Gastrocnemius medialis (tissue), 4 donors: ENCODE results near the gene ZDHHC18. TPM values are rescaled to one million over a fixed set of nuclear protein-coding genes. Genes with fewer than 3 reads are reported as not detected.

Source experiments
- ATAC-seq, 2 donors: fragments of 150-250 bp; one replicate each; pipeline ENCODE4 v1.9.1; 2016
- DNase-seq, 2 donors: peaks; one replicate each; pipeline ENCODE4 v3.0.0-alpha.2; 2019
- H3K27ac ChIP-seq, 4 donors: fragments of 200-600 bp; sonication (generic); 1 replicate in 1 of 4; 2 replicates in 3 of 4; pipeline ENCODE4 v1.5.1; 2016 to 2018; ENCODE audit warnings: mild to moderate bottlenecking in 2 of 4, moderate library complexity in 1 of 4
- H3K27me3 ChIP-seq, 3 donors: fragments of 200-600 bp; sonication (generic) in 2 of 3; 1 replicate in 1 of 3; 2 replicates in 2 of 3; pipeline versions ENCODE4 v1.5.1 to v1.6.0; 2016 to 2019; ENCODE audit warnings: mild to moderate bottlenecking in 1 of 3, moderate library complexity in 1 of 3
- H3K36me3 ChIP-seq, 2 donors: fragments of 200-600 bp; sonication (generic) in 1 of 2; one replicate each; pipeline ENCODE4 v1.5.1; 2017 to 2018
- H3K4me1 ChIP-seq, 2 donors: fragments of 200-600 bp; sonication (generic) in 1 of 2; one replicate each; pipeline ENCODE4 v1.5.1; 2016 to 2017; ENCODE audit warnings: mild to moderate bottlenecking in 2 of 2
- H3K4me3 ChIP-seq, 4 donors: fragments of 200-600 bp; sonication (generic) in 3 of 4; 1 replicate in 1 of 4; 2 replicates in 3 of 4; pipeline ENCODE4 v1.5.1; 2016 to 2019; ENCODE audit warnings: mild to moderate bottlenecking in 2 of 4
- H3K9me3 ChIP-seq, 3 donors: fragments of 200-600 bp; sonication (generic) in 2 of 3; 1 replicate in 1 of 3; 2 replicates in 2 of 3; pipeline ENCODE4 v1.5.1; 2016 to 2019
- CTCF ChIP-seq, 5 experiments: fragments of 450-650 bp in 3 of 5; fragments of 200-600 bp in 2 of 5; sonication (generic) in 2 of 5; IDR thresholded peaks in 4 of 5; conservative IDR thresholded peaks in 1 of 5; 1 replicate in 4 of 5; 2 replicates in 1 of 5; pipeline ENCODE4 v1.5.1; 2016 to 2019; ENCODE audit warnings: antibody characterized with exemption in 5 of 5, mild to moderate bottlenecking in 3 of 5, moderate library complexity in 3 of 5
- POLR2A ChIP-seq, 2 donors: fragments of 450-650 bp; IDR thresholded peaks; one replicate each; pipeline ENCODE4 v1.6.1; 2017; ENCODE audit warnings: antibody characterized with exemption in 2 of 2, mild to moderate bottlenecking in 2 of 2, moderate library complexity in 2 of 2
- in situ Hi-C, 4 donors: fragments of 200-750 bp; cut with MboI; loops; one replicate each; pipeline versions ENCODE4 v1.15.0 to v1.8.0; 2017; ENCODE audit warnings: low sequenced_read_pairs in 4 of 4
- intact Hi-C: fragments of 100-400 bp; cut with DNase I; formaldehyde crosslinking; loops from one replicate; pipeline ENCODE4 v1.15.1; 2023; ENCODE audit warnings: low total_unique reads
- total RNA-seq, 4 donors: library from RNA; depleted of rRNA; stranded (reverse); fragments of >200 nt; gene quantifications; one replicate each; pipeline versions ENCODE4 v1.1.0 to v1.2.3, GENCODE V29; 2016

Gene ZDHHC18
- total RNA-seq, 4 donors from 2014 or later = 8.1 to 16.3 (median 12.5) TPM

DNA sequence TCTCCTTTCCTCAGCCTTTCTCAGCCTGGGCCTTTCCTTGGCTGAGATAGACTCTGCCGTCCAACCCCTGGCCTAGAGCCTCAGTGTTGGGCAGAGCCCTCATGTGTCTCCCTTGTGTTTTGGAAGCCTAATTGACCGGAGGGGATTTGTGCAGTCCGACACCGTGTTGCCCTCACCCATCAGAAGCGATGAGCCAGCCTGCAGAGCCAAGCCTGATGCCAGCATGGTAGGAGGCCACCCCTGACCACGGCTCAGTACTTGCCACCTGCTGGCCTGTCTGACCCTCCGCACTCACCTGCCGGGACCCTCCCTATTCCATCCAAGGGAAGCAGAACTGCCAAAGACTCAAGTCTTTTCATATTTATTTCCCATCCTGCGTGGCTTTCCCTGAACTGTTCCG, 27.1 kb downstream of the ZDHHC18 start:
- intact Hi-C loops (loop anchor here (1.0 kb wide), 1 partner anchor 25 kb away; no protein-coding TSS in a partner anchor), in situ Hi-C loops (no loop called here)
- no peaks in the 10 kb centered on the region for H3K4me1 ChIP-seq
- H3K27me3 ChIP-seq = no peaks in the 10 kb centered on the region
- H3K27ac ChIP-seq = no peak overlapping the region
- H3K36me3 ChIP-seq = peaks cover 0 to 74% of the 10 kb centered on the region in 2 donors
- DNase-seq (no peak), ATAC-seq (no peak)
- H3K4me3 ChIP-seq = no peak overlapping the region
- TF ChIP-seq CTCF (IDR thresholded peaks at IDR 0.05 in 4 of 5, conservative IDR thresholded peaks at IDR 0.05 in 1 of 5) (no peak), POLR2A (IDR thresholded peaks at IDR 0.05) (no peak)
- no peaks in the 10 kb centered on the region for H3K9me3 ChIP-seq

- Histone ChIP-seq H3K27ac (no peak overlapping the region), H3K27me3 (no peaks in the 10 kb centered on the region), H3K36me3 (peaks cover 0 to 61% of the 10 kb centered on the region in 2 donors), H3K4me3 (no peak overlapping the region), H3K9me3 (no peaks in the 10 kb centered on the region), H3K4me1 (no peaks in the 10 kb centered on the region)
- intact Hi-C loops (no loop called here), in situ Hi-C loops (no loop called here)
- TF ChIP-seq CTCF (IDR thresholded peaks at IDR 0.05 in 4 of 5, conservative IDR thresholded peaks at IDR 0.05 in 1 of 5) (no peak), POLR2A (IDR thresholded peaks at IDR 0.05) (no peak)
- ATAC-seq (no peak), DNase-seq (no peak)
These were observed 28.4 kb downstream of the ZDHHC18 start for GRCh38 chr1:26854906-26855305.

DNA sequence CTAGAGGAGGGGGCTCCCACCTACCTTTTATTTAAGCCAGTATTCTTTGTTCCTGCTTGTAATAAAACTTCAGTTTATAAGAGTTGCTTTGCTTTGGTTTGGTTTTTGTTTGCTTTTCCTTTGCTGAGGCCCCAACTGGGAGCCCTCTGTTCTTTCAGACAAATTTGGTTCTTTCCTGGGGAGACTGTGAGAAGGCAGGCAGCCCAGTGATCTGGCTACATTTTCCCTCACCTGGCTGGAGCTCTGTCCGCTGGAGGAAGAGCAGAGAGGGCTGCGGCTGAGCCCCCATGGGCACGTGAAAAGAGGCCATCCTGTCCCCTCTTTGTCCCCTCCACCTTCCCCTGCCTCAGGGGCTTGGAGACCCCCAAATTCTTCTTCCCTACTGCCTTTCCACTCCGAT, 29.1 kb downstream of the ZDHHC18 start:
- no peak overlapping the region for H3K27ac ChIP-seq
- no peak for ATAC-seq
- DNase-seq = no peak
- no peaks in the 10 kb centered on the region for H3K27me3 ChIP-seq
- peaks cover 0 to 54% of the 10 kb centered on the region in 2 donors for H3K36me3 ChIP-seq
- TF ChIP-seq CTCF (IDR thresholded peaks at IDR 0.05 in 4 of 5, conservative IDR thresholded peaks at IDR 0.05 in 1 of 5) (no peak), POLR2A (IDR thresholded peaks at IDR 0.05) (no peak)
- H3K4me3 ChIP-seq = no peak overlapping the region
- no peaks in the 10 kb centered on the region for H3K9me3 ChIP-seq
- in situ Hi-C loops (no loop called here), intact Hi-C loops (no loop called here)
- H3K4me1 ChIP-seq = no peaks in the 10 kb centered on the region

GRCh38 chr1:26856181-26856580, 29.7 kb downstream of the ZDHHC18 start:
- Histone ChIP-seq H3K27me3 (no peaks in the 10 kb centered on the region), H3K36me3 (peaks cover 0 to 48% of the 10 kb centered on the region in 2 donors), H3K4me1 (no peaks in the 10 kb centered on the region), H3K9me3 (no peaks in the 10 kb centered on the region), H3K27ac (no peak overlapping the region), H3K4me3 (no peak overlapping the region)
- DNase-seq (no peak), ATAC-seq (no peak)
- intact Hi-C loops = no loop called here
- TF ChIP-seq CTCF (IDR thresholded peaks at IDR 0.05 in 4 of 5, conservative IDR thresholded peaks at IDR 0.05 in 1 of 5) = no peak
- in situ Hi-C loops = no loop called here
